GM10248 (cell line): ENCODE results near the gene POC1B.

ENCODE experiments used
- CTCF ChIA-PET: fragments of 300-600 bp; sonication (Branson Sonifier 250); formaldehyde crosslinking; extraction: SDS; loops from one replicate; lab custom pipeline; 2021; ENCODE audit warnings: antibody characterized with exemption; lab: Yijun Ruan, JAX
- POLR2A ChIA-PET: fragments of 350-650 bp; sonication (Branson Sonifier 250); formaldehyde crosslinking; extraction: SDS; loops from one replicate; lab custom pipeline; 2020; ENCODE audit warnings: antibody characterized with exemption; lab: Yijun Ruan, JAX
- DNase-seq: peaks from one replicate; pipeline ENCODE4 v3.0.0; 2012; ENCODE audit errors: extremely low spot score
- CTCF ChIP-seq: IDR thresholded peaks from 2 replicates; pipeline ENCODE4 v1.5.1; 2012; ENCODE audit warnings: mild to moderate bottlenecking, low read depth; ENCODE audit errors: extremely low read depth, missing control alignments, control extremely low read depth

POC1B gene

GRCh38 chr12:89568484-89568883, 42.6 kb upstream of the POC1B start:
- no peak for TF ChIP-seq CTCF
- POLR2A ChIA-PET: no interaction called here
- CTCF ChIA-PET: no interaction called here
- DNase-seq: no peak

GRCh38 chr12:89567691-89568239, 41.9 kb upstream of the POC1B start:
- ChIA-PET CTCF (no interaction called here), POLR2A (no interaction called here)
- no peak for DNase-seq
- TF ChIP-seq CTCF: no peak

GRCh38 chr12:89566615-89567014, 40.8 kb upstream of the POC1B start:
- no peak for TF ChIP-seq CTCF
- POLR2A ChIA-PET: no interaction called here
- CTCF ChIA-PET: interaction anchor here (0.6 to 1.7 kb wide), 5 partner anchors 9 to 37 kb away, joined by 3 to 7 read pairs (median 4); no protein-coding TSS in a partner anchor
- no peak for DNase-seq

GRCh38 chr12:89565002-89565401, 39.2 kb upstream of the POC1B start:
- no peak for DNase-seq
- no peak for TF ChIP-seq CTCF
- ChIA-PET POLR2A (no interaction called here), CTCF (interaction anchor here (1.1 to 1.3 kb wide), 4 partner anchors 9 to 35 kb away, joined by 3 to 5 read pairs (median 4); no protein-coding TSS in a partner anchor)

GRCh38 chr12:89559753-89560152, 33.9 kb upstream of the POC1B start:
- ChIA-PET POLR2A (no interaction called here), CTCF (interaction anchor here (3.8 kb wide), 1 partner anchor 16 kb away, joined by 23 read pairs; no protein-coding TSS in a partner anchor)
- DNase-seq: no peak
- no peak for TF ChIP-seq CTCF

GRCh38 chr12:89556976-89557375, 31.1 kb upstream of the POC1B start:
- CTCF ChIA-PET: interaction anchor here (1.8 to 3.8 kb wide), 2 partner anchors 10 to 14 kb away, joined by 7 to 23 read pairs; no protein-coding TSS in a partner anchor
- POLR2A ChIA-PET: no interaction called here
- TF ChIP-seq CTCF: no peak
- no peak for DNase-seq
